Thoracic aorta (tissue), 2 donors: ENCODE measurements around the gene NUAK1. TPM values are rescaled to one million over a fixed set of nuclear protein-coding genes. Genes with fewer than 3 reads are reported as not detected.

Source experiments
- ATAC-seq: fragments of 150-250 bp; one replicate; pipeline ENCODE4 v1.8.0; 2017; ENCODE audit warnings: low read depth; ENCODE audit not compliant: insufficient number of reproducible peaks, low FRiP score
- DNase-seq: peaks from one replicate; pipeline ENCODE4 v3.0.0-alpha.2; 2020; ENCODE audit warnings: low spot score
- H3K27ac ChIP-seq, 2 donors: fragments of 200-600 bp; sonication (generic); 1 replicate in 1 of 2; 2 replicates in 1 of 2; pipeline ENCODE4 v1.5.1; 2016; ENCODE audit warnings: mild to moderate bottlenecking in 2 of 2, moderate library complexity in 2 of 2
- H3K27me3 ChIP-seq: fragments of 200-600 bp; sonication (generic); replicated peaks from 2 replicates; pipeline ENCODE4 v1.6.0; 2016; ENCODE audit warnings: mild to moderate bottlenecking; ENCODE audit not compliant: insufficient read depth
- H3K36me3 ChIP-seq: fragments of 200-600 bp; sonication (generic); one replicate; pipeline ENCODE4 v1.5.1; 2016
- H3K4me1 ChIP-seq, 2 donors: fragments of 200-600 bp; sonication (generic); 1 replicate in 1 of 2; 2 replicates in 1 of 2; pipeline versions ENCODE4 v1.5.1 to v1.6.0; 2016; ENCODE audit warnings: low read depth in 2 of 2, mild to moderate bottlenecking in 1 of 2; ENCODE audit not compliant: control insufficient read depth in 1 of 2
- H3K4me3 ChIP-seq: fragments of 200-600 bp; sonication (generic); 2 replicates; pipeline ENCODE4 v1.5.1; 2016; ENCODE audit warnings: mild to moderate bottlenecking
- H3K9me3 ChIP-seq: fragments of 200-600 bp; sonication (generic); 2 replicates; pipeline ENCODE4 v1.5.1; 2016
- total RNA-seq, 2 donors: library from RNA; depleted of rRNA; stranded (reverse); fragments of >200 nt; gene quantifications; one replicate each; pipeline versions ENCODE4 v1.1.0 to v1.2.3, GENCODE V29; 2016
- TF ChIP-seq, protein P1 (sequence below): fragments of 200-600 bp; sonication (generic); IDR thresholded peaks from one replicate; pipeline ENCODE4 v1.5.1; 2019; ENCODE audit warnings: antibody characterized with exemption

NUAK1 gene
- total RNA-seq, 2 donors from 2014 or later = 20.0 to 31.4 TPM

DNA sequence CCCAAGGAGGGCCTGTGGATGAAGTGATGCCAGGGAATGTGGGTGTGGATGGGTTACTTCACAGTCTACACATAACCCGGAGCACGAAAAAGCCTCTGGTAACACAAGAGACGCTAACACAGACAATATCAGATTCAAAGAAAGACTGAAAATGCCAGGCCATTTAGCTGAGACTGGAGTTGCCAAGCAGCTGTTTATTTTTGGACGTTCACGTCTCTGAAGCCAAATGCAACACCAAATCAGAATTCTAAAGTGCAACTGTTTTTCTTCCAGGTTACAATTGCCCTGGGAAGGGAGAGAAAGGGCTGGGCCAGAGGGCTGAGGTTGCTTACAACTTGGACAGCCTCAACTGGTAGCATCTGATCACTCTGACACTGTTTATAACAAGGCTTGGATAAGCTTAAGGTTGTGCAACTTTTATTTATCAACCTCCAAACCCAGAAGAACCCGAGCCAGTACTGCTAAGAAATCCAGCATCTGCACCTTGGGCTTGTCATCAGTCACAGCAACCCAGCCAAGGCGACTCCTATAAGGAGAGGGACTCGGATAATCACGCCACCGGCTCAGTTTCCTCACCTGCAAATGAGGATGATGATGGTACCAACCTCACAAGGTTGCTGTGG lies 24.8 kb downstream of the NUAK1 start:
- Histone ChIP-seq H3K4me1 (peaks cover 48 to 85% of the 10 kb centered on the region in 2 donors), H3K27ac (peak overlapping the region; percentile 81 to 88), H3K27me3 (no peaks in the 10 kb centered on the region), H3K4me3 (no peak overlapping the region), H3K36me3 (no peaks in the 10 kb centered on the region), H3K9me3 (no peaks in the 10 kb centered on the region)
- no peak for DNase-seq
- TF ChIP-seq, protein P1, sequence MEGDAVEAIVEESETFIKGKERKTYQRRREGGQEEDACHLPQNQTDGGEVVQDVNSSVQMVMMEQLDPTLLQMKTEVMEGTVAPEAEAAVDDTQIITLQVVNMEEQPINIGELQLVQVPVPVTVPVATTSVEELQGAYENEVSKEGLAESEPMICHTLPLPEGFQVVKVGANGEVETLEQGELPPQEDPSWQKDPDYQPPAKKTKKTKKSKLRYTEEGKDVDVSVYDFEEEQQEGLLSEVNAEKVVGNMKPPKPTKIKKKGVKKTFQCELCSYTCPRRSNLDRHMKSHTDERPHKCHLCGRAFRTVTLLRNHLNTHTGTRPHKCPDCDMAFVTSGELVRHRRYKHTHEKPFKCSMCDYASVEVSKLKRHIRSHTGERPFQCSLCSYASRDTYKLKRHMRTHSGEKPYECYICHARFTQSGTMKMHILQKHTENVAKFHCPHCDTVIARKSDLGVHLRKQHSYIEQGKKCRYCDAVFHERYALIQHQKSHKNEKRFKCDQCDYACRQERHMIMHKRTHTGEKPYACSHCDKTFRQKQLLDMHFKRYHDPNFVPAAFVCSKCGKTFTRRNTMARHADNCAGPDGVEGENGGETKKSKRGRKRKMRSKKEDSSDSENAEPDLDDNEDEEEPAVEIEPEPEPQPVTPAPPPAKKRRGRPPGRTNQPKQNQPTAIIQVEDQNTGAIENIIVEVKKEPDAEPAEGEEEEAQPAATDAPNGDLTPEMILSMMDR = no peak
- peak; percentile 6 for ATAC-seq

DNA sequence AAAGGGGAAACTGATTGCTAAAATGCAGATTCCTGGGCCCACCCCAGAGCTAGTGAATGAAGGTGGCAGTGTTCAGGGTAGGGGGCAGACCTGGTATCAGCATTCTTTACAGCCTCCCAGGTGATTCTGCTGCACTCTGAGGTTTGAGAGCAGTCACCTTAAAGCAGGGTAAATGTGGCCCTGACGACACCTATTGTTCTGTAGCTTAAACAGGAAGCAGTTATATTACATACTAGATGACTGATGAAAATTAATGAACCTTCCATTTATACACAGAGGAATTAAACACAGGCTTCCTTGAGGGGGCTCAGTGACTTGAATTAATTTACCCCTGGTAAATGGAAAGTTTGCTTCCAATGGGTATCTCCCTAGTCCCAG lies 25.3 kb downstream of the NUAK1 start:
- Histone ChIP-seq H3K4me3 (no peak overlapping the region), H3K27me3 (no peaks in the 10 kb centered on the region), H3K36me3 (no peaks in the 10 kb centered on the region), H3K9me3 (no peaks in the 10 kb centered on the region), H3K27ac (peak overlapping the region; percentile 81 to 88), H3K4me1 (peaks cover 48 to 85% of the 10 kb centered on the region in 2 donors)
- DNase-seq (no peak), ATAC-seq (no peak)
- TF ChIP-seq, protein P1 = no peak

DNA sequence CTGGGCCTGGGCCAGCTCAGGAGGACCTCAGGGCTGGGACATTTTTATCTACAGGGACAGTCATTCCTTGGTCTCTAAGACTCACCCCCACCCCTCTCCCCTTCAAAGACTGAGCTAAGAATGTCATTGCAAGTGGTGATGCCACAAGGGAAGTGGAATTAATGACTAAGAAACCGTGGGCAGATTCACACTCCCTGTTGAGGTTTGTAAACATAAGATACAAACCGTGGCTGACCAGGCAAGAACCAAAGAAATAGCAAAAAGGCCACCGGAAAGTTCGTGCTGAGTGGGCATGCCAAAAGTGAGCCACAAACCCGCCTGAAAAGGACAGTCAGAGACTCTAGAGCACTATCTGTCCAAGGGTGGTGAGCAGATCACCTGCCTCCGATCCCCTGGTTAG lies 25.7 kb downstream of the NUAK1 start:
- Histone ChIP-seq H3K4me1 (peaks cover 51 to 85% of the 10 kb centered on the region in 2 donors), H3K27ac (peak overlapping the region; percentile 81 to 88), H3K9me3 (no peaks in the 10 kb centered on the region), H3K4me3 (no peak overlapping the region), H3K27me3 (no peaks in the 10 kb centered on the region), H3K36me3 (no peaks in the 10 kb centered on the region)
- DNase-seq (no peak), ATAC-seq (no peak)
- TF ChIP-seq, protein P1 = no peak

DNA sequence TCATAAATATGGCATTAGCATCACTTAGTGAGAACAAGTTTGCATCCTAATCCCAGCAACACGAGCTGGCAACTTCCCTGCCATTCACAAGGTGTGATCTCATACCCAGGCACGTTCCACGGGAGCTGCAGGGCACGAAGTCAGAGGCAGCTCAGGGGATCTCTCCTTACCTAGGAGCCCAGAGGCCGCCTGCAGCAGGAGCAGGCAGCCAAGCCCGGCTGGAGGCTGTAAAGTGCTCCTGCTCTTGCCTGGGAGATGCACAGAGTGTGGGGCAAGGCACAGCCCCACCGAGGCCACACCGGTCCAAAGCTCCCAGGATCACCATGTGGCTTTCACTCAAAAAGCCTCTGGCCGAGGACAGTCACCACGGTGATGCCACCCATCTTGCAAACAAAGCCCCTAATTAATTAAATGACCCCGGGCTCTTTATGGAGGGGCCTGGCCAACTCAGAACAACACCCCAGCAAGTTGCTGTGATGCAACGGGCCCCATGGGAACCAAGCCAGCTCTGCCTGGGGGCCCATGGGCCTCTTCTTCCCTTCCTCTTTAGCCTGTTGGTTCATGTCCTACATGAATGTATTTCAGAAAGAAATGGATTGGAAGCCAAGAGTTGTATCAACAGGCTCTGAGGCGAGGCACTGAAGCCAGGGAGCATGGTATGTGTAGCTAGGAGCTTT lies 26.5 kb downstream of the NUAK1 start:
- DNase-seq = no peak
- peak overlapping the region; percentile 81 to 88 for H3K27ac ChIP-seq
- no peaks in the 10 kb centered on the region for H3K9me3 ChIP-seq
- no peaks in the 10 kb centered on the region for H3K36me3 ChIP-seq
- peaks cover 59 to 90% of the 10 kb centered on the region in 2 donors for H3K4me1 ChIP-seq
- H3K4me3 ChIP-seq = no peak overlapping the region
- no peak for ATAC-seq
- no peaks in the 10 kb centered on the region for H3K27me3 ChIP-seq
- TF ChIP-seq, protein P1 = no peak

DNA sequence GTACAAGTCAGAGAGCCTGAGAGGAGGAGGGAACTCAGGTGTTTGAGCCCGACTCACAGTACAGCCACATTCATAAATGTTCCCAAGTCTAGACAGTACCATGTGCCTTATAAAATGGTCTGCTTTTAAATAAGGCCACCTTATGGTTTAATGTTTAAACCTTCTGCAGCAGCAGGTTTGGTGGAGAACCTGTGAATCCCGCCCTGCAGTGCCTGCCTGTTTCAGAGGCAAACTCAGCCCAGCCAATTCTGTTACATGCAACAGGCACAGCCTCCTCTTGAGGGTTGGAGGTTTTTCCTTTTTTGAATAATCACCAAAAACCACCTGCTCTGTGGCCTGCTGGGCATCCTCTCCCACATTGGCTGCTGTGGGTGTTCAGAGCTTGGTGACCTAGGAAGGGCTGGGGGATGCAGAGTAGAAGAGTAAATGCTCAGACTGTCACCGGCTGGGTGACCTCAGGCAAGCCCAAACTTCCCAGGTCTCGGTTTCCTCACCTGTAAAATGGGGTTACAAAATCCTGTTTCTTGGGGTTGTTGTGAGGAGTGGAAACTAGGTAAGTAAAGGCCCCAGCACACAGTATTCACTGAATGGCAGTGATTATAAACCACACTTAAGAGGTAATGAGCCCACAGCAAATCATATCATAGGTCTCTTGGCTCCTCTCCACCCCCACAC lies 28.0 kb downstream of the NUAK1 start:
- Histone ChIP-seq H3K36me3 (no peaks in the 10 kb centered on the region), H3K27ac (peak overlapping the region; percentile 81 to 88), H3K4me3 (no peak overlapping the region), H3K9me3 (no peaks in the 10 kb centered on the region), H3K27me3 (no peaks in the 10 kb centered on the region), H3K4me1 (peaks cover 71 to 97% of the 10 kb centered on the region in 2 donors)
- ATAC-seq (no peak), DNase-seq (no peak)
- TF ChIP-seq, protein P1 = no peak
